HEK293 (cell line): ENCODE results near the gene HSD17B14.
A peak's percentile ranks its signal among the peaks of the same experiment; 100 is the strongest.
"Not testable (repeated sequence)": the region's sequence is repeated elsewhere in the genome, so short reads cannot be mapped to it uniquely, and the experiment has no call there.

ENCODE experiments used
- CTCF ChIA-PET: fragments of 350-600 bp; formaldehyde crosslinking; extraction: SDS; loops from one replicate; lab custom pipeline; 2021; ENCODE audit warnings: antibody characterized with exemption; lab: Yijun Ruan, JAX
- POLR2A ChIA-PET: fragments of 300-600 bp; formaldehyde crosslinking; extraction: SDS; loops from one replicate; lab custom pipeline; 2020; ENCODE audit warnings: antibody characterized with exemption, inconsistent platforms; lab: Yijun Ruan, JAX
- H3K27ac ChIP-seq: fragments of 200-500 bp; sonication (Bioruptor generic); 2 replicates; pipeline ENCODE4 v1.5.1; 2014; ENCODE audit warnings: low read depth, low read length, control low read depth, inconsistent platforms; ENCODE audit errors: extremely low read depth
- H3K36me3 ChIP-seq, 2 experiments: fragments of 200-500 bp in 1 of 2; sonication (Bioruptor generic) in 1 of 2; 1 replicate in 1 of 2; 2 replicates in 1 of 2; pipeline ENCODE4 v1.5.1; 2014 to 2017; ENCODE audit warnings: inconsistent platforms in 2 of 2, low read length in 2 of 2; ENCODE audit not compliant: control insufficient read depth in 2 of 2, insufficient read depth in 1 of 2
- H3K4me1 ChIP-seq: fragments of 200-500 bp; sonication (Bioruptor generic); 2 replicates; pipeline ENCODE4 v1.5.1; 2014; ENCODE audit warnings: mild to moderate bottlenecking, low read length, inconsistent platforms; ENCODE audit not compliant: control insufficient read depth, insufficient read depth
- H3K4me3 ChIP-seq: 2 replicates; pipeline ENCODE4 v1.5.1; 2011; ENCODE audit warnings: low read depth, mild to moderate bottlenecking, control low read depth, low read length, moderate library complexity
- H3K9me3 ChIP-seq: fragments of 200-500 bp; sonication (Bioruptor generic); 2 replicates; pipeline ENCODE4 v1.5.1; 2014; ENCODE audit warnings: low read depth, low read length, inconsistent platforms; ENCODE audit not compliant: control insufficient read depth, insufficient read depth
- PATZ1 ChIP-seq: fragments of 450-650 bp; formaldehyde crosslinking; IDR thresholded peaks from 2 replicates; pipeline ENCODE4 v1.5.1; 2016; ENCODE audit warnings: missing biosample characterization, missing genetic modification characterization
- PRDM1 ChIP-seq: fragments of 450-650 bp; formaldehyde crosslinking; IDR thresholded peaks from 2 replicates; pipeline ENCODE4; 2016; ENCODE audit warnings: missing biosample characterization, missing genetic modification characterization
- SETDB1 ChIP-seq: IDR thresholded peaks from one replicate; pipeline ENCODE4 v1.6.1; 2017; ENCODE audit warnings: mild to moderate bottlenecking, low read length, moderate library complexity, mixed read lengths; ENCODE audit not compliant: insufficient read length
- ZBTB1 ChIP-seq: fragments of 450-650 bp; formaldehyde crosslinking; IDR thresholded peaks from 2 replicates; pipeline ENCODE4 v1.5.1; 2016; ENCODE audit warnings: missing biosample characterization, missing genetic modification characterization
- ZBTB49 ChIP-seq: fragments of 450-650 bp; formaldehyde crosslinking; IDR thresholded peaks from 2 replicates; pipeline ENCODE4 v1.5.1; 2016; ENCODE audit warnings: missing biosample characterization, missing genetic modification characterization, low read depth
- ZFP41 ChIP-seq: fragments of 450-650 bp; formaldehyde crosslinking; IDR thresholded peaks from 2 replicates; pipeline ENCODE4 v1.5.1; 2016; ENCODE audit warnings: missing biosample characterization, missing genetic modification characterization, borderline replicate concordance
- ZNF211 ChIP-seq: fragments of 450-650 bp; formaldehyde crosslinking; IDR thresholded peaks from 2 replicates; pipeline ENCODE4 v1.5.1; 2016; ENCODE audit warnings: low read depth, missing biosample characterization, missing genetic modification characterization
- ZNF266 ChIP-seq: fragments of 450-650 bp; formaldehyde crosslinking; IDR thresholded peaks from 2 replicates; pipeline ENCODE4 v1.5.1; 2016; ENCODE audit warnings: missing biosample characterization, missing genetic modification characterization, low read depth
- ZNF366 ChIP-seq: fragments of 450-650 bp; formaldehyde crosslinking; conservative IDR thresholded peaks from 2 replicates; pipeline ENCODE4 v1.5.1; 2016; ENCODE audit warnings: missing biosample characterization, missing genetic modification characterization
- ZNF514 ChIP-seq: fragments of 450-650 bp; formaldehyde crosslinking; IDR thresholded peaks from 2 replicates; pipeline ENCODE4 v1.5.1; 2016; ENCODE audit warnings: missing biosample characterization, missing genetic modification characterization
- TF ChIP-seq, protein P1 (sequence below): fragments of 450-650 bp; formaldehyde crosslinking; IDR thresholded peaks from 2 replicates; pipeline ENCODE4 v1.5.1; 2016; ENCODE audit warnings: missing biosample characterization, missing genetic modification characterization

Gene HSD17B14

GRCh38 chr19:48878196-48879024 lies 42.1 kb upstream of the HSD17B14 start:
- H3K4me3 ChIP-seq = no peak overlapping the region
- 0 out of 2 replicates have a peak, but pooled peaks have one; percentile 69 for TF ChIP-seq PRDM1 (tag by site-specific recombination)
- no peak for TF ChIP-seq ZNF211
- TF ChIP-seq, all 188 proteins: peak for 1
- peaks cover 21% of the 10 kb centered on the region for H3K4me1 ChIP-seq
- peaks cover 0 to 27% of the 10 kb centered on the region in 2 experiments; a peak in 2 of 3 replicates for H3K36me3 ChIP-seq
- no peak overlapping the region for H3K27ac ChIP-seq
- CTCF ChIA-PET = interaction anchor here (1.1 to 4.1 kb wide), 3 partner anchors 36 to 196 kb away, joined by 3 to 22 read pairs (median 5); no protein-coding TSS in a partner anchor
- no peaks in the 10 kb centered on the region for H3K9me3 ChIP-seq
- POLR2A ChIA-PET = interaction anchor here (0.5 to 0.7 kb wide), 3 partner anchors 31 to 88 kb away, joined by 3 to 5 read pairs (median 3); no protein-coding TSS in a partner anchor

DNA sequence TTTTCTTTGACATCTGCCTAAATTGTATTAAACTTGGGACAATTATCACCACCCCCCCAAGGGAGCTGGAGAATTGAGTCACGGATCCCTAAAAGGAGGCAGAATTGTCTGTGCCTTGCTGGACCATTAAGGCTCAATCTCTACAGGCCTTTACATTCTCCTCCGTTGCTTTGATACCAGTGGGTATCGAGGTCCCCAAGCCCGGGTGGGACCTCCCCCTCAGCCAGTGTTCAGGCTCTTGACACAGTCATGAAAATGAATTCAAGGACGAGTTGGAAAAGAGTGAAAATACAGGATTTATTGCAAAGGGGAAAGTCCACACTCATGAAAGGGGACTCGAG lies 41.5 kb upstream of the HSD17B14 start:
- POLR2A ChIA-PET = interaction anchor here (0.5 kb wide), 1 partner anchor 31 kb away, joined by 3 read pairs; no protein-coding TSS in a partner anchor
- Histone ChIP-seq H3K27ac (no peak overlapping the region), H3K4me1 (peaks cover 24% of the 10 kb centered on the region), H3K4me3 (no peak overlapping the region), H3K9me3 (no peaks in the 10 kb centered on the region), H3K36me3 (peaks cover 0 to 29% of the 10 kb centered on the region in 2 experiments; a peak in 2 of 3 replicates)
- TF ChIP-seq ZNF514 = no peak
- no peak for TF ChIP-seq ZBTB1 (tag by site-specific recombination)
- no peak for TF ChIP-seq ZNF366 (tag by site-specific recombination)
- TF ChIP-seq, protein P1, sequence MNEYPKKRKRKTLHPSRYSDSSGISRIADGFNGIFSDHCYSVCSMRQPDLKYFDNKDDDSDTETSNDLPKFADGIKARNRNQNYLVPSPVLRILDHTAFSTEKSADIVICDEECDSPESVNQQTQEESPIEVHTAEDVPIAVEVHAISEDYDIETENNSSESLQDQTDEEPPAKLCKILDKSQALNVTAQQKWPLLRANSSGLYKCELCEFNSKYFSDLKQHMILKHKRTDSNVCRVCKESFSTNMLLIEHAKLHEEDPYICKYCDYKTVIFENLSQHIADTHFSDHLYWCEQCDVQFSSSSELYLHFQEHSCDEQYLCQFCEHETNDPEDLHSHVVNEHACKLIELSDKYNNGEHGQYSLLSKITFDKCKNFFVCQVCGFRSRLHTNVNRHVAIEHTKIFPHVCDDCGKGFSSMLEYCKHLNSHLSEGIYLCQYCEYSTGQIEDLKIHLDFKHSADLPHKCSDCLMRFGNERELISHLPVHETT (tag by site-specific recombination) = no peak
- no peak for TF ChIP-seq SETDB1
- no peak for TF ChIP-seq ZFP41 (tag by site-specific recombination)
- no peak for TF ChIP-seq ZBTB49 (tag by site-specific recombination)
- CTCF ChIA-PET = interaction anchor here (1.5 to 4.1 kb wide), 2 partner anchors 36 to 93 kb away, joined by 3 to 22 read pairs; no protein-coding TSS in a partner anchor

- POLR2A ChIA-PET = interaction anchor here (0.8 to 2.5 kb wide), 9 partner anchors 9 to 94 kb away, joined by 3 to 9 read pairs (median 4); partner anchors contain the start of genes BAX and DHDH
- not testable (repeated sequence) for H3K9me3 ChIP-seq
- H3K36me3 ChIP-seq = peaks cover 0 to 29% of the 10 kb centered on the region in 2 experiments; a peak in 2 of 3 replicates
- peak; percentile 26; the same call in 1 of the 2 replicates for TF ChIP-seq PATZ1 (tag by site-specific recombination)
- peak; percentile 42; the same call in 1 of the 2 replicates for TF ChIP-seq ZNF266 (tag by site-specific recombination)
- H3K27ac ChIP-seq = peak overlapping the region; percentile 92
- H3K4me3 ChIP-seq = 0 out of 2 replicates have a peak overlapping the region, but pooled peaks have one; percentile 3
- peaks cover 24% of the 10 kb centered on the region for H3K4me1 ChIP-seq
- CTCF ChIA-PET = interaction anchor here (0.6 to 4.1 kb wide), 4 partner anchors 32 to 96 kb away, joined by 3 to 22 read pairs (median 5); no protein-coding TSS in a partner anchor
These were observed 40.0 kb upstream of the HSD17B14 start for GRCh38 chr19:48876043-48876981.
